Endodermal cell (in vitro differentiated cells): ENCODE results near the gene AACS. TPM values are rescaled to one million over a fixed set of nuclear protein-coding genes. Genes with fewer than 3 reads are reported as not detected.

Source experiments
- DNase-seq: peaks from one replicate; pipeline ENCODE4 v3.0.0-alpha.2; 2017
- H3K27ac ChIP-seq: 2 replicates; pipeline ENCODE4 v1.5.1; 2013; ENCODE audit warnings: mild to moderate bottlenecking, low read depth, low read length, moderate library complexity
- H3K27me3 ChIP-seq: 2 replicates; pipeline ENCODE4 v1.6.1; 2013; ENCODE audit warnings: mild to moderate bottlenecking, low read length, moderate library complexity; ENCODE audit not compliant: insufficient read depth, control insufficient read depth, poor library complexity, severe bottlenecking
- H3K36me3 ChIP-seq: 2 replicates; pipeline ENCODE4 v1.7.0; 2013; ENCODE audit warnings: mild to moderate bottlenecking, low read length, moderate library complexity; ENCODE audit not compliant: control insufficient read depth, insufficient read depth
- H3K4me1 ChIP-seq: one replicate; pipeline ENCODE4 v1.7.0; 2013; ENCODE audit warnings: low read length; ENCODE audit not compliant: control insufficient read depth, insufficient read depth
- H3K4me3 ChIP-seq: 2 replicates; pipeline ENCODE4 v1.5.1; 2013; ENCODE audit warnings: mild to moderate bottlenecking, low read length, moderate library complexity
- H3K9ac ChIP-seq: 2 replicates; pipeline ENCODE4 v1.6.1; 2013; ENCODE audit warnings: mild to moderate bottlenecking, low read length, moderate library complexity; ENCODE audit not compliant: poor library complexity, severe bottlenecking; ENCODE audit errors: extremely low read depth
- H3K9me3 ChIP-seq: 2 replicates; pipeline ENCODE4 v1.6.1; 2013; ENCODE audit warnings: mild to moderate bottlenecking, low read length, moderate library complexity; ENCODE audit not compliant: control insufficient read depth
- H3K27ac Mint-ChIP-seq: 2 replicates; pipeline ENCODE4 v1.8.0; 2020; ENCODE audit warnings: mixed read lengths
- H3K27me3 Mint-ChIP-seq: 2 replicates; pipeline ENCODE4 v1.8.0; 2021; ENCODE audit warnings: mild to moderate bottlenecking, mixed read lengths; ENCODE audit not compliant: insufficient read depth
- H3K36me3 Mint-ChIP-seq: 2 replicates; pipeline ENCODE4 v1.8.0; 2020; ENCODE audit warnings: low read depth, mixed read lengths
- H3K4me1 Mint-ChIP-seq: 2 replicates; pipeline ENCODE4 v1.8.0; 2020; ENCODE audit warnings: mixed read lengths
- H3K4me3 Mint-ChIP-seq: 2 replicates; pipeline ENCODE4 v1.8.0; 2020; ENCODE audit warnings: mild to moderate bottlenecking, moderate library complexity, mixed read lengths
- H3K9me3 Mint-ChIP-seq: 2 replicates; pipeline ENCODE4 v1.8.0; 2020; ENCODE audit warnings: mild to moderate bottlenecking, mixed read lengths
- WGBS, 2 experiments: methylation state at CpG; one replicate each; pipeline versions ENCODE4 v1.1.5 to v1.1.7; 2013; ENCODE audit warnings: missing lambda C conversion rate in 2 of 2, mixed read lengths in 1 of 2; ENCODE audit not compliant: insufficient coverage in 1 of 2, insufficient read length in 1 of 2; 5-methylcytosine and 5-hydroxymethylcytosine counted together
- total RNA-seq, 2 donors: library from RNA; stranded (reverse); fragmentation: NEBNext Ultra II Directional in 1 of 2; extraction: Animal tissue kit (Norgen Biotek cat#: 25700) in 1 of 2; gene quantifications; 2 replicates in 1 of 2; 3 replicates in 1 of 2; pipeline ENCODE4 v1.2.1, GENCODE V29; 2021
- TF ChIP-seq, protein P1 (sequence below): fragments of 200-600 bp; sonication (generic); conservative IDR thresholded peaks from 2 replicates; pipeline ENCODE4 v1.5.0; 2021; ENCODE audit warnings: antibody characterized with exemption, mild to moderate bottlenecking

The AACS gene
- total RNA-seq, 2 donors from 2014 or later, result 55.4 to 71.9 TPM

DNA sequence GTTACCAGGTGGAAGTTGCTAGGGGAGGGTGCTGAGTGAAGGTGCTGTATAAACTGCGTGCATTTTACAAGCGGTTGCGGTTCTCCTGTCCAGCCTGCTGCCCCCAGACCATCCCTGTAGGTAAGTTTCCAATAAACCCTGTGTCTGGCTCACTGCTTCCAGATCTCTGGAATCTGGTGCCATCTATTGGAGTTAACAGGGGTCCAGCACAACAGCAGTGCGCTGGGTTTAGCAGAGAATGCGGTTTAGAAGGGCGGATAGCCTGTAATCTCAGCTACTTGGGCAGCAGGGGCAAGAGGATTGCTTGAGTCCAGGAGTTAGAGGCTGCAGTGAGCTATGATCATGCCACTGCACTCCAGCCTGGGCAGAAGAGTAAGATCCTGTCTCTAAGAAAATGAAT lies 4.9 kb downstream of the AACS start:
- no peaks in the 10 kb centered on the region for H3K9me3 ChIP-seq
- Mint-ChIP-seq H3K36me3 (peaks cover 42% of the 10 kb centered on the region), H3K27ac (no peak overlapping the region), H3K4me3 (no peak overlapping the region), H3K27me3 (no peaks in the 10 kb centered on the region), H3K4me1 (peaks cover 17% of the 10 kb centered on the region), H3K9me3 (no peaks in the 10 kb centered on the region)
- peak; percentile 48 for DNase-seq
- H3K4me3 ChIP-seq, result no peak overlapping the region
- no peaks in the 10 kb centered on the region for H3K4me1 ChIP-seq
- WGBS, 2 experiments, result 91 to 96% methylated on average over 6 of the region's 6 CpGs
- no peak overlapping the region for H3K9ac ChIP-seq
- no peak overlapping the region for H3K27ac ChIP-seq
- TF ChIP-seq, protein P1, sequence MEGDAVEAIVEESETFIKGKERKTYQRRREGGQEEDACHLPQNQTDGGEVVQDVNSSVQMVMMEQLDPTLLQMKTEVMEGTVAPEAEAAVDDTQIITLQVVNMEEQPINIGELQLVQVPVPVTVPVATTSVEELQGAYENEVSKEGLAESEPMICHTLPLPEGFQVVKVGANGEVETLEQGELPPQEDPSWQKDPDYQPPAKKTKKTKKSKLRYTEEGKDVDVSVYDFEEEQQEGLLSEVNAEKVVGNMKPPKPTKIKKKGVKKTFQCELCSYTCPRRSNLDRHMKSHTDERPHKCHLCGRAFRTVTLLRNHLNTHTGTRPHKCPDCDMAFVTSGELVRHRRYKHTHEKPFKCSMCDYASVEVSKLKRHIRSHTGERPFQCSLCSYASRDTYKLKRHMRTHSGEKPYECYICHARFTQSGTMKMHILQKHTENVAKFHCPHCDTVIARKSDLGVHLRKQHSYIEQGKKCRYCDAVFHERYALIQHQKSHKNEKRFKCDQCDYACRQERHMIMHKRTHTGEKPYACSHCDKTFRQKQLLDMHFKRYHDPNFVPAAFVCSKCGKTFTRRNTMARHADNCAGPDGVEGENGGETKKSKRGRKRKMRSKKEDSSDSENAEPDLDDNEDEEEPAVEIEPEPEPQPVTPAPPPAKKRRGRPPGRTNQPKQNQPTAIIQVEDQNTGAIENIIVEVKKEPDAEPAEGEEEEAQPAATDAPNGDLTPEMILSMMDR, result peak; percentile 22
- peaks cover 39% of the 10 kb centered on the region for H3K36me3 ChIP-seq
- H3K27me3 ChIP-seq, result no peaks in the 10 kb centered on the region

DNA sequence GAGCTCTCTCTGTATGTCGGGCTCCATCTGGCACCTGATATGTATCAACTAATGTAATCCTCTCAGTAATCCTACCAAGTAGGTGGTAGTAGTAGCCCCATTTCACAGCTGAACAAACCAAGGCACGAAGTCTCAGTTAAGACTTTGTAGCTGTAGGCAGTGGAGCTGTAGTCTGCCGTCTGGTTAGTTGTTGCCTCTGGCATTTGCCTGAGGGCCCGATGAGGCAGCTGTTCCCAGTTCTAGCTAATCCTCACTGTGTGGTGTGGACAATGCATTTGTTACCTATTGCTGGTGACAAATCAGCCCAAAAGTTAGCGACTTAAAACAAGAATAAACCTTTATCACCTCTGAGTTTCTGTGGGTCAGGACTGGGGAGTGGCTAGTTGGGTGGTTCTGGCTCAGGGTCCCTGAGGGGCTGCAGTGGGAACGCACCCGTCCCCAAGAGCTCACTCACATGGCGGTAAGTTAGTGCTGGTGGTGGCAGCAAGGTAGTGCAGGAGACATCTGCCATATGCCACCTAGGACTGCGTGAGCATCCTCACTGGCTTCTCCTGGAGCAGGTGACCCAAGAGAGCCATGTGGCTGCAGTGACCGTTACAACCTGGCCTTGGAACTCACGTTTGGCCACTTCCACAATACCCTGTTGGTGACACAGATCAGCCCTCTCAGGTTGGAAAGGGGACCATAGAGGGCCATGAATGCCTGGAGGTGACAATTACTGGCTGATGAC lies 5.6 kb downstream of the AACS start:
- H3K4me3 Mint-ChIP-seq, result no peak overlapping the region
- TF ChIP-seq, protein P1, result peak; percentile 35
- H3K4me1 Mint-ChIP-seq, result peaks cover 17% of the 10 kb centered on the region
- DNase-seq, result no peak
- Histone ChIP-seq H3K4me3 (no peak overlapping the region), H3K4me1 (no peaks in the 10 kb centered on the region), H3K27me3 (no peaks in the 10 kb centered on the region), H3K9me3 (no peaks in the 10 kb centered on the region), H3K36me3 (peaks cover 42% of the 10 kb centered on the region), H3K27ac (no peak overlapping the region), H3K9ac (no peak overlapping the region)
- H3K27me3 Mint-ChIP-seq, result no peaks in the 10 kb centered on the region
- 91 to 93% methylated on average over 9 to 11 of the region's 11 CpGs for WGBS, 2 experiments
- H3K36me3 Mint-ChIP-seq, result peaks cover 46% of the 10 kb centered on the region
- H3K9me3 Mint-ChIP-seq, result no peaks in the 10 kb centered on the region
- peak overlapping the region; percentile 64 for H3K27ac Mint-ChIP-seq

DNA sequence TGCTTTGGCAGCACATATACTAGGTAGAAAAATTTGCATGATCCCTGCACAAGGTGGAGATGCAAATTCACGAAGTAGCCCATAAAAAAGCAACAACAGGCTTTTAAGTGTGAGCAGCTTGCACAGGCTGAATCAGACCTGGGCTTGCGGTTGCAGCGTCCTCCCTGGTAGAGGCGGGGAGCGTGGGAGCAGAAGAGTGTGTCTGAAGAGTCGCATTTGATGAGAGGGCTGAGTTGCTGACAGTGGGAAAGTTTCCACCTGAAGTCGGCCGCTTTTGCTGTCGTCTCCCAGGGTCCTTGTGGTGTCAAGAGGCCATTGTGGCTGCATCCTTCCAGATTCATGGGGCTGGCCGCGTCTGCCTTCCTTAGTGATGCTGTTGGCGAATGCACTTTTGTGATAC lies 6.2 kb downstream of the AACS start:
- Mint-ChIP-seq H3K27ac (peak overlapping the region; percentile 21), H3K27me3 (no peaks in the 10 kb centered on the region), H3K4me1 (peaks cover 17% of the 10 kb centered on the region), H3K9me3 (no peaks in the 10 kb centered on the region), H3K36me3 (peaks cover 53% of the 10 kb centered on the region), H3K4me3 (no peak overlapping the region)
- Histone ChIP-seq H3K9ac (no peak overlapping the region), H3K9me3 (no peaks in the 10 kb centered on the region), H3K36me3 (peaks cover 48% of the 10 kb centered on the region), H3K27ac (no peak overlapping the region), H3K4me1 (no peaks in the 10 kb centered on the region), H3K27me3 (no peaks in the 10 kb centered on the region), H3K4me3 (no peak overlapping the region)
- DNase-seq, result peak; percentile 50
- 92 to 95% methylated on average over 8 to 12 of the region's 12 CpGs for WGBS, 2 experiments
- TF ChIP-seq, protein P1, result no peak
